Measurements from ENCODE around the gene CYP27B1. TPM values are rescaled to one million over a fixed set of nuclear protein-coding genes. Genes with fewer than 3 reads are reported as not detected.
A peak's percentile ranks its signal among the peaks of the same experiment; 100 is the strongest.

Gene CYP27B1
- total RNA-seq, 1 experiment from 2014 or later: 1.8 TPM

- DNase-seq (ENCODE audit: low read depth): peak; percentile 99
Measured at GRCh38 chr12:57751788-57752667, 14.8 kb downstream of the CYP27B1 start, which contains the start of gene CDK4. Gene CDK4 (minus strand): TSS chr12:57752310. CDS start chr12:57751717, 593 bp downstream.

GRCh38 chr12:57751432-57751787, 15.5 kb downstream of the CYP27B1 start:
- DNase-seq (ENCODE audit: low read depth): no peak

DNA sequence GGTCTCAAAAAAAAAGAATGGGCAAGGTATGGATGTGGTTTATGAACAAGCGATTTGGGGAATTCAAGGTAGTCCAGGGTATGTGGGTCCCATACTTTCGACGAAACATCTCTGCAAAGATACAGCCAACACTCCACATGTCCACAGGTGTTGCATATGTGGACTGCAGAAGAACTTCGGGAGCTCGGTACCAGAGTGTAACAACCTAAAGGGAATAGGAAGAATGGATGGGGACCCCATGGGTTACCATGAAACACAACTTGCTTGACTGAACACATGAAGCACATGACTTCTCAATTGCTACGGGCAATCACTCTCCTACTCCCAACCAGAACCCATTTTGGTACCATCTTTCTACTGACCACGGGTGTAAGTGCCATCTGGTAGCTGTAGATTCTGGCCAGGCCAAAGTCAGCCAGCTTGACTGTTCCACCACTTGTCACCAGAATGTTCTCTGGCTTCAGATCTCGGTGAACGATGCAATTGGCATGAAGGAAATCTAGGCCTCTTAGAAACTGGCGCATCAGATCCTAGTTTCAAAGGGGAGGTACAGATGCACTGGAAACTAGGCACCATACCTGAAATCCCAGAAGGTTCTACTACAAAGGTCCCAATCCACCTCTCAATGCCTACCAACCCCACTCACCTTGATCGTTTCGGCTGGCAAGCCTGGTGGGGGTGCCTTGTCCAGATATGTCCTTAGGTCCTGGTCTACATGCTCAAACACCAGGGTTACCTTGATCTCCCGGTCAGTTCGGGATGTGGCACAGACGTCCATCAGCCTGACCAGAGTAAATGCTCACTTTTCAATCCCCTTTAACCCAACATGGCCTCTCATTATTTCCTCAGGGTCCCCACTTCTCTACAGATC, 16.1 kb downstream of the CYP27B1 start:
- DNase-seq (ENCODE audit: low read depth): no peak

DNA sequence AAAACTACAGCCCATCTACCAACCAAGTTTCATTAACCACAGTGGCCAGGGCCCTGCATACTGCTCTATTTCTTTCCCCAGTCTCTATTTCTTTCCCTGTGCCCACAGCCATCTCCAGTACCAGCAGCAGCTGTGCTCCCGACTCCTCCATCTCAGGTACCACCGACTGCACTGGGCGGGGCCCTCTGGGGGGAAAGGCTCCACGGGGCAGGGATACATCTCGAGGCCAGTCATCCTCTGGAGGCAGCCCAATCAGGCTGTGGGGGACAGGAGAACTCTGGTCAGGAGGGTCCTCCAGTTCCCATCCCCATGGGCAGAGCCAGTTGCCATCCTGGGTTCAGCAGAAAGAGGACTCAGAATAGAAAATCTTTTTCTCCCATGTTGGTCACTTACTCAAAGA, 17.8 kb downstream of the CYP27B1 start:
- DNase-seq (ENCODE audit: low read depth): no peak

DNA sequence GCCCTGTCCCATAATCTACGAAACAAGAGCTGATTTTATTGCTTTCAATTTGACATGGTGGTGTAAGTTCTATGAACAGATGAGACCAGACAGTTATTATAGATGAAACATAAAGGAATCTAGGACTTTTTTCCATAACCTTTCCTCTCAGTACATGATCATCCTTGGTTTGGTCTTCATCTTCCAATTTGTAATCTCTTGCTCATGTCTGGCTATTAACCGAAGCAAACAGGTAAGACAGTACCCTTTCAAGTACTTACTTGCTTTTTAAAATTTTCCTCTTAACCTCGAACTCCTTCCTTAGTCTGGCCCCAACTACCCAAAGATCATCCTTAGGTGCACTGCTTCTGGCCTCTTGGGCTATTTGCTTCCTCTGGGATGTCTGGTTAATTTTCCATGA, 20.9 kb downstream of the CYP27B1 start:
- DNase-seq (ENCODE audit: low read depth): no peak

DNA sequence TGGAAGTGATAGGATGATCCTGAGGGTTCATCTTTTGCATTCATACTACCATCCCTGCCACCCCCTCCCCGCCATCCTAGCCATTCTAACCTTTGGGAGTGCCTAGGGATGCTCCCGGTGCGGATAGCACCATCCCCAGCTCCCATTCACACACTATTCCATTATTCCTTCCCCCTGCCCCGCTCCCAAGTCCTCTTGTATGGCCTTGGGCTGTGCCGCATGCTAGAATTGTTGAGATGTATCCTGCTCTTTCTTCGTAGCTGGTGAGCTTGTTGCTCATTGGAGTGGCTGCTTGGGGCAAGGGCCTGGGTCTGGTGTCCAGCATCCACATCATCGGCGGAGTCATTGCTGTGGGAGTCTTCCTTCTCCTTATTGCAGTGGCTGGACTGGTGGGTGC, 21.4 kb downstream of the CYP27B1 start:
- DNase-seq (ENCODE audit: low read depth): no peak

- DNase-seq (ENCODE audit: low read depth): peak; percentile 98
Measured at GRCh38 chr12:57744777-57745484, 21.9 kb downstream of the CYP27B1 start, which contains the start of gene TSPAN31. Gene TSPAN31 (plus strand): TSS chr12:57745039. CDS start chr12:57745155, 116 bp downstream.

DNA sequence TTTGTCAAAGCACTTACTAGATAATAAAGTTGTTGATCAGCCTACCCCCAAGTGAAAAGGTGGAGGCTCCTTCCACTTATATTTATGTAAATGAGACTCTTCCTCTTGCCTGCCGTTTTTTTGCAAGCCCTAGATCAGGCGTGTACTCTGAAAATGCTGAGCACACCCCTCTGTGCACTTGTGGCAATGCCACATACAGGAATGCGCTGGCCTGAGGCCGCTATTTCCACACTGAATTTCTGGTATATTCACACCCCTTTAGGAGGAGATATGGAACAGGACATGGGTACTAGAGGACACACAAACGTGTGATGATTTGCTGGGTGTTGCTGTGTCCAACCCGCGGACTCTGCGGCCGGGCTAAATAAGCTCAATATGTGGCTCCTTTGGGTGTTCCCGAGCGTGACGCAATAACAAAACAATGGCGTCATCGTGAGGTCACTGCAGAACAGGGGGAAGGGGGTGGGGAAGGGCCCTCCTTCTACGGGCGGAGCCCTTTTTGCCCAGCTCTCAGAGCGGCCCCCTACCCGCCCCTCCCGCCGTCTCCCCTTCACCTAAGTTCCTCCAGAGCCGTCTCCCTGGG, 22.6 kb downstream of the CYP27B1 start:
- DNase-seq (ENCODE audit: low read depth): no peak

- DNase-seq (ENCODE audit: low read depth): no peak
Measured at GRCh38 chr12:57743769-57744168, 23.1 kb downstream of the CYP27B1 start.

GRCh38 chr12:57741844-57742738, 24.8 kb downstream of the CYP27B1 start:
- no peak for DNase-seq (ENCODE audit: low read depth)

GRCh38 chr12:57741413-57741789, 25.5 kb downstream of the CYP27B1 start:
- no peak for DNase-seq (ENCODE audit: low read depth)

- no peak for DNase-seq (ENCODE audit: low read depth)
Measured at GRCh38 chr12:57740656-57741412, 26.0 kb downstream of the CYP27B1 start.

- DNase-seq (ENCODE audit: low read depth): no peak
Measured at GRCh38 chr12:57739914-57740538, 26.9 kb downstream of the CYP27B1 start.

DNA sequence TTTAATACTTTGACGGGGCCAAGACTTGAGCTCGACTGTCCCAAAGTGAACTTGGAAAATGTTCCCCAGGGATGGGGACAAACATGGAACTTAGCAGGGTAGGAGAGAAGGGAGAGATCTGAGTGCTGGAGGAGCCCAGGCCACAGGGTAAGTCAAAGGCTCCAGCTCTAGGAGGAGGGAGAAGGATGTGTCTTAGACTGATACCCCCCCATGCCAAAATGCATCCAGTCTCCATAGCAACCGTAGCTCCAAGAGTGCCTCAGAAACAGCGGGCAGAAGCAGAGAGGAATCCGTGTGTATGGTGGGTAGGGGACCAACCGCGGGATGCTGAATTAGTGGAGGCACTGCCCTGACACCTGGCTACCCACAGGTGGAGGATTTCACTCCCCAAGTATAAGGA, 27.5 kb downstream of the CYP27B1 start:
- DNase-seq (ENCODE audit: low read depth): no peak

DNA sequence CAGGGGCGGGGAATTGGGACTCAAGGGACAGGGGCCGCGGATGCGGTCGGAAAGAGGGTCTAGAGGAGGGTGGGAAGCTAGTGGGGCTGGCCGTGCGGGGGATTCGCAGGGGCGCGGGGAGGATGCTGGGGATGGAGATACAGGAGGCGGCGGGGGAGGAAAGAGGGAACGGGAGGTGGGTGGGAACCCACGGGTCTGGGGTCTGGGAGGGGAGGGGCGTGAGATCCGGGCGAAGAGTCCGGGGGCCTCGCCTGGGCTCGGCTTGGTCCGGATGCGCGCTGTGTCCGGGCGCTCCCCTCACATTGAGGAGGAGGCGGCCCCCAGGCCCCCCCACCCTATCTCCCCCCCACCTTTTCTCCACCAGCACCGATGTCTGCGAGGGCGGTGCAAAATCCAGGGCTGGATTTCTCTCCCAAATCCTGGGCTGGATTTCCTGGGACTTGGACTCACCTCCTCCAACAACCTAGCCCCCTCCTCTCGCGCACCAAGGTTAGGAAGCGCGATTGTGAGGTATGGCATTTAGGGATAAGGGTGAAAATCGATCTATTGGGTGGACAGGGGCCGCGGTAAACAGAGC, 28.1 kb downstream of the CYP27B1 start, which contains the start of gene AGAP2:
AGAP2 (minus strand) TSS at position 82 of the 577 bp plus-strand sequence. CDS start 496 bp downstream, outside the sequence.
- DNase-seq (ENCODE audit: low read depth): no peak

DNA sequence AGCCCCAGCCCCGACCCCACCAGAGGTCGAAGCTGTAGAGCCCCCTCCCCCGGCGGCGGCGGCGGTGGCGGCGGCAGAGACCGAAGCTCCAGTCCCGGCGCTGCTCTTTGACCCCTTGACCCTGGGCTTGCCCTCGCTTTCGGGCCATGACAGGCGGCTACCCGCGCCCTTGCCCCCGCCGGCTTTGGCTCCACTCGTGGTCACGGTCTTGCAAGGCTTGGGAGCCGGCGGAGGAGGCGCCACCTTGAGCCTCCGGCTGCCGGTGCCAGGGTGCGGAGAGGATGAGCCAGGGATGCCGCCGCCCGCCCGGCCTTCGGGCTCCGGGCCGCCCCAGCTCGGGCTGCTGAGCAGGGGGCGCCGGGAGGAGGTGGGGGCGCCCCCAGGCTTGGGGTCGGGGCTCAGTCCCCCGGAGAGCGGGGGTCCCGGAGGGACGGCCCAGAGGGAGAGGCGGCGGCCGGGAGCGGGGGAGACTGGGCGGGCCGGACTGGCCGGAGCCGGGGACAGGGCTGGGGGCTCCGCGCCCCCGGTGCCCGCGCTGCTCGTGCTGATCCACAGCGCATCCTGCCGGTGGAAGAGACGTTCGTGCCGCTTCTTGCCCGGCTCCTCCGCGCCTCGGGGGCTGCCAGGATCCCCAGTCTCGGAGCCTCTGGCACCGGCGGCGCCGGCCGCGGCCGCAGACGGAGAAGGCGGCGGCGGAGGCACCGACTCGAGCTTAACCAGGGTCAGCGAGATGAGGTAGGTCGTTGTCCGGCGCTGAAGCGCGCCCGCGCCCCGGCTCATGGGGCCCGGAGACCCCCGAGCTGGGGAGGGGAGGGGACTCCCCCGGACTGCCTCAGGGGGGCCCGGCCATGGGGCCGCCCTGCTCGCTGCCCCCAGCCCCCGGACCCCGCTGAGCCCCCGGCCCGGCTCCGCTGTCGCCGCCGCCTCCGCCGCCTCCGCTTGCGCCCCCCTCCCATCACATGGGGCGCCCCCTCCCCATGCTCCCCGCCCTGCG, 29.1 kb downstream of the CYP27B1 start:
- peak; percentile 40 for DNase-seq (ENCODE audit: low read depth)

DNA sequence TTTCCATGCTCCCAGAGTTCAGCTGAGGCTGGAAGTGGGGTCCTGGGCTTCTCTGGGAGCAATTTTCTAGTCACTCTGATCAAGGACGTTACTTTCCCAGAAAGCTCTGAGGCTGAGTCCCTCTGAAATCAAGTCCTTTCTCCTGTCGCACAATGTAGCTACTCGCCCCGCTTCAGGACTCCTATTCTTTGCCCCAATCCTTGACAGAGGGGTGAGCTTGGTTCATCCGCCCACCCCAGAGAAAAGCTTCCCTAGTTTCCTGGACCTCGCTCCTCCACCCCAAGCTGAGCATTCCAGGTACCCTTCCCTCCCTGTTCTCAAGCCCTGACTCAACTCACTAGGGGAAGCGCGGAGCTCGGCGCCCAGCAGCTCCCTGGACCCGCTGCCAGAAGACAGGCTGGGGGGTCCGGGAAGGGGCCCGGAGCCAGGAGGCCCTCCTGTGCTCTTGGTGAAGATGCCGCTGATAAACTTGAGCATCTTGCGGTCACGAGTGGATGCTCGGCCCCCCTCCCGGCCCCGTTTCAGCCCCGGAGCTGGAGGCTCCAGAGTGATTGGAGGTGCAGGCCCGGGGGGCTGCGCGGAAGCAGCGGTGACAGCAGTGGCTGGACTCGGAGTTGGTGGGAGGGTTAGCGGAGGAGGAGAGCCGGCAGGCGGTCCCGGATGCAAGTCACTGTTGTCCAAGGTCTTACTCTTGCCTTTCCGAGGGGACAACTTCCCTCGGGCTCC, 30.0 kb downstream of the CYP27B1 start:
- no peak for DNase-seq (ENCODE audit: low read depth)

Data from M059J (cell line).